Thoracic aorta (tissue), 2 donors: ENCODE data around the gene PRMT7. TPM values are rescaled to one million over a fixed set of nuclear protein-coding genes. Genes with fewer than 3 reads are reported as not detected.

ENCODE experiments used
- ATAC-seq: fragments of 150-250 bp; one replicate; pipeline ENCODE4 v1.8.0; 2017; ENCODE audit warnings: low read depth; ENCODE audit not compliant: insufficient number of reproducible peaks, low FRiP score
- DNase-seq: peaks from one replicate; pipeline ENCODE4 v3.0.0-alpha.2; 2020; ENCODE audit warnings: low spot score
- H3K27ac ChIP-seq, 2 donors: fragments of 200-600 bp; sonication (generic); 1 replicate in 1 of 2; 2 replicates in 1 of 2; pipeline ENCODE4 v1.5.1; 2016; ENCODE audit warnings: mild to moderate bottlenecking in 2 of 2, moderate library complexity in 2 of 2
- H3K27me3 ChIP-seq: fragments of 200-600 bp; sonication (generic); replicated peaks from 2 replicates; pipeline ENCODE4 v1.6.0; 2016; ENCODE audit warnings: mild to moderate bottlenecking; ENCODE audit not compliant: insufficient read depth
- H3K36me3 ChIP-seq: fragments of 200-600 bp; sonication (generic); one replicate; pipeline ENCODE4 v1.5.1; 2016
- H3K4me1 ChIP-seq, 2 donors: fragments of 200-600 bp; sonication (generic); 1 replicate in 1 of 2; 2 replicates in 1 of 2; pipeline versions ENCODE4 v1.5.1 to v1.6.0; 2016; ENCODE audit warnings: low read depth in 2 of 2, mild to moderate bottlenecking in 1 of 2; ENCODE audit not compliant: control insufficient read depth in 1 of 2
- H3K4me3 ChIP-seq: fragments of 200-600 bp; sonication (generic); 2 replicates; pipeline ENCODE4 v1.5.1; 2016; ENCODE audit warnings: mild to moderate bottlenecking
- H3K9me3 ChIP-seq: fragments of 200-600 bp; sonication (generic); 2 replicates; pipeline ENCODE4 v1.5.1; 2016
- CTCF ChIP-seq: fragments of 200-600 bp; sonication (generic); IDR thresholded peaks from one replicate; pipeline ENCODE4 v1.5.1; 2019; ENCODE audit warnings: antibody characterized with exemption
- total RNA-seq, 2 donors: library from RNA; depleted of rRNA; stranded (reverse); fragments of >200 nt; gene quantifications; one replicate each; pipeline versions ENCODE4 v1.1.0 to v1.2.3, GENCODE V29; 2016

PRMT7 gene
- total RNA-seq, 2 donors from 2014 or later, result 46.6 to 74.2 TPM

GRCh38 chr16:68368301-68368888 is 57.6 kb downstream of the PRMT7 start:
- no peaks in the 10 kb centered on the region for H3K9me3 ChIP-seq
- no peaks in the 10 kb centered on the region for H3K4me1 ChIP-seq
- DNase-seq (no peak), ATAC-seq (no peak)
- no peak overlapping the region for H3K27ac ChIP-seq
- no peaks in the 10 kb centered on the region for H3K36me3 ChIP-seq
- TF ChIP-seq CTCF, result no peak
- no peaks in the 10 kb centered on the region for H3K27me3 ChIP-seq
- no peak overlapping the region for H3K4me3 ChIP-seq

GRCh38 chr16:68369168-68369567 is 58.3 kb downstream of the PRMT7 start:
- no peak for TF ChIP-seq CTCF
- DNase-seq (no peak), ATAC-seq (no peak)
- Histone ChIP-seq H3K27ac (no peak overlapping the region), H3K4me1 (no peaks in the 10 kb centered on the region), H3K9me3 (no peaks in the 10 kb centered on the region), H3K27me3 (no peaks in the 10 kb centered on the region), H3K4me3 (no peak overlapping the region), H3K36me3 (no peaks in the 10 kb centered on the region)

GRCh38 chr16:68369697-68370580 is 59.1 kb downstream of the PRMT7 start:
- Histone ChIP-seq H3K27me3 (no peaks in the 10 kb centered on the region), H3K9me3 (no peaks in the 10 kb centered on the region), H3K4me3 (no peak overlapping the region), H3K27ac (no peak overlapping the region), H3K4me1 (no peaks in the 10 kb centered on the region), H3K36me3 (no peaks in the 10 kb centered on the region)
- no peak for ATAC-seq
- TF ChIP-seq CTCF, result no peak
- no peak for DNase-seq

- TF ChIP-seq CTCF, result no peak
- DNase-seq (no peak), ATAC-seq (no peak)
Observed at GRCh38 chr16:68370581-68371275, 59.9 kb downstream of the PRMT7 start.

GRCh38 chr16:68371276-68371651 is 60.4 kb downstream of the PRMT7 start:
- Histone ChIP-seq H3K4me1 (no peaks in the 10 kb centered on the region), H3K9me3 (no peaks in the 10 kb centered on the region), H3K4me3 (no peak overlapping the region), H3K36me3 (no peaks in the 10 kb centered on the region), H3K27ac (no peak overlapping the region), H3K27me3 (no peaks in the 10 kb centered on the region)
- no peak for TF ChIP-seq CTCF
- ATAC-seq, result no peak
- DNase-seq, result no peak

More at GRCh38 chr16:68370581-68371275, 59.9 kb downstream of the PRMT7 start:
- Histone ChIP-seq H3K4me3 (no peak overlapping the region), H3K36me3 (no peaks in the 10 kb centered on the region), H3K27ac (no peak overlapping the region), H3K27me3 (no peaks in the 10 kb centered on the region), H3K4me1 (no peaks in the 10 kb centered on the region), H3K9me3 (no peaks in the 10 kb centered on the region)
